Gastrocnemius medialis (tissue), 4 donors: ENCODE data around the gene ERCC6L2. TPM values are rescaled to one million over a fixed set of nuclear protein-coding genes. Genes with fewer than 3 reads are reported as not detected.

ENCODE experiments used
- ATAC-seq, 2 donors: fragments of 150-250 bp; one replicate each; pipeline ENCODE4 v1.9.1; 2016
- DNase-seq, 2 donors: peaks; one replicate each; pipeline ENCODE4 v3.0.0-alpha.2; 2019
- H3K27ac ChIP-seq, 4 donors: fragments of 200-600 bp; sonication (generic); 1 replicate in 1 of 4; 2 replicates in 3 of 4; pipeline ENCODE4 v1.5.1; 2016 to 2018; ENCODE audit warnings: mild to moderate bottlenecking in 2 of 4, moderate library complexity in 1 of 4
- H3K27me3 ChIP-seq, 3 donors: fragments of 200-600 bp; sonication (generic) in 2 of 3; 1 replicate in 1 of 3; 2 replicates in 2 of 3; pipeline versions ENCODE4 v1.5.1 to v1.6.0; 2016 to 2019; ENCODE audit warnings: mild to moderate bottlenecking in 1 of 3, moderate library complexity in 1 of 3
- H3K36me3 ChIP-seq, 2 donors: fragments of 200-600 bp; sonication (generic) in 1 of 2; one replicate each; pipeline ENCODE4 v1.5.1; 2017 to 2018
- H3K4me1 ChIP-seq, 2 donors: fragments of 200-600 bp; sonication (generic) in 1 of 2; one replicate each; pipeline ENCODE4 v1.5.1; 2016 to 2017; ENCODE audit warnings: mild to moderate bottlenecking in 2 of 2
- H3K4me3 ChIP-seq, 4 donors: fragments of 200-600 bp; sonication (generic) in 3 of 4; 1 replicate in 1 of 4; 2 replicates in 3 of 4; pipeline ENCODE4 v1.5.1; 2016 to 2019; ENCODE audit warnings: mild to moderate bottlenecking in 2 of 4
- H3K9me3 ChIP-seq, 3 donors: fragments of 200-600 bp; sonication (generic) in 2 of 3; 1 replicate in 1 of 3; 2 replicates in 2 of 3; pipeline ENCODE4 v1.5.1; 2016 to 2019
- POLR2A ChIP-seq, 2 donors: fragments of 450-650 bp; IDR thresholded peaks; one replicate each; pipeline ENCODE4 v1.6.1; 2017; ENCODE audit warnings: antibody characterized with exemption in 2 of 2, mild to moderate bottlenecking in 2 of 2, moderate library complexity in 2 of 2
- in situ Hi-C, 4 donors: fragments of 200-750 bp; cut with MboI; loops; one replicate each; pipeline versions ENCODE4 v1.15.0 to v1.8.0; 2017; ENCODE audit warnings: low sequenced_read_pairs in 4 of 4
- intact Hi-C: fragments of 100-400 bp; cut with DNase I; formaldehyde crosslinking; loops from one replicate; pipeline ENCODE4 v1.15.1; 2023; ENCODE audit warnings: low total_unique reads
- total RNA-seq, 4 donors: library from RNA; depleted of rRNA; stranded (reverse); fragments of >200 nt; gene quantifications; one replicate each; pipeline versions ENCODE4 v1.1.0 to v1.2.3, GENCODE V29; 2016
- TF ChIP-seq, protein P1 (sequence below), 5 experiments: fragments of 450-650 bp in 3 of 5; fragments of 200-600 bp in 2 of 5; sonication (generic) in 2 of 5; IDR thresholded peaks in 4 of 5; conservative IDR thresholded peaks in 1 of 5; 1 replicate in 4 of 5; 2 replicates in 1 of 5; pipeline ENCODE4 v1.5.1; 2016 to 2019; ENCODE audit warnings: antibody characterized with exemption in 5 of 5, mild to moderate bottlenecking in 3 of 5, moderate library complexity in 3 of 5

The ERCC6L2 gene
- total RNA-seq, 4 donors from 2014 or later, result 24.2 to 46.2 (median 35.9) TPM

DNA sequence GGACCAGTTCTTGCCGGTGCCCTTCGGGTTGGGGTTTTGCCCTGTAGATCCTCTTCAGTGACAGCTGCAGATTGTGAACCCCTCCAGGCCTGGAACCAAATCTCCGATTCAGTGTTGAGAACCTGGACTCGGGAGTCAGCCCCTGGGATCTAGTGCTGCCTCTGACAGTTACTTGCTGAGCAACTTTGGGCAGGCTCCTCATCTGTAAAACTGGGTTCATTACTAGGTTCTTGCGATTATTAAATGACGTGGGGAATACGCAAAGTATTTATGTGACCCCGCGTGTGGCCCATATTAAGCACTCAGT lies 600 bp downstream of the ERCC6L2 start:
- H3K9me3 ChIP-seq, result no peaks in the 10 kb centered on the region
- no peak for DNase-seq
- peaks cover 11 to 19% of the 10 kb centered on the region in 2 donors for H3K4me1 ChIP-seq
- H3K27ac ChIP-seq, result no peak overlapping the region
- no peak overlapping the region for H3K4me3 ChIP-seq
- in situ Hi-C loops, result loop anchor here in 2 of 4 donors (10.0 to 25.0 kb wide), 3 partner anchors 336 to 371 kb away; partner anchors contain the start of gene PTCH1 (in 1 of the 2)
- H3K36me3 ChIP-seq, result no peaks in the 10 kb centered on the region
- H3K27me3 ChIP-seq, result no peaks in the 10 kb centered on the region
- no peak for TF ChIP-seq POLR2A (IDR thresholded peaks at IDR 0.05)
- intact Hi-C loops, result loop anchor here (5.0 to 10.0 kb wide), 2 partner anchors 451 to 559 kb away; partner anchors contain the start of gene FANCC
- ATAC-seq, result peak in 1 of 2 donors; percentile 45

DNA sequence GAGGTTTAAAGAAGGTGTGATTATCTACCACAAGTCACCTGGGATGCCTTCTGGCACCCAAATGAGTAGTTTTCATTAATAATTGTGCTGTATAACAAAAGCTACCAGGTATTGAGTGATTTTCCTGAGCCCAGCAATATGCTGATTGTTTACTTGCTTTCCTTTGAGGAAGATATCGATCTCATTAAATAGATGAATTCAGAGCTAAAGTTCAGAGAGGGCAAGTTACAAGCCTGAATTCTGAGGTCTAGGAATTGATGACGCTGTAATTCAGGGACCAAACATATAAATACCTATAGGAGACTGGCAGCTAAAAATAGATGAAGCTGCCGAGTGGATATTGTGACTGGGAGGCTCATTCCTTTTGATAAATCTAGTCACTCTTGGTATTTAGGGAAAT lies 1.1 kb downstream of the ERCC6L2 start:
- no peak for ATAC-seq
- no peak for DNase-seq
- intact Hi-C loops (loop anchor here (5.0 to 10.0 kb wide), 2 partner anchors 452 to 559 kb away; partner anchors contain the start of gene FANCC), in situ Hi-C loops (loop anchor here in 2 of 4 donors (10.0 to 25.0 kb wide), 3 partner anchors 336 to 372 kb away; partner anchors contain the start of gene PTCH1 (in 1 of the 2))
- Histone ChIP-seq H3K36me3 (peaks cover 0 to 5% of the 10 kb centered on the region in 2 donors), H3K27me3 (no peaks in the 10 kb centered on the region), H3K9me3 (no peaks in the 10 kb centered on the region), H3K4me3 (no peak overlapping the region), H3K4me1 (peaks cover 11 to 19% of the 10 kb centered on the region in 2 donors), H3K27ac (no peak overlapping the region)
- TF ChIP-seq, protein P1, sequence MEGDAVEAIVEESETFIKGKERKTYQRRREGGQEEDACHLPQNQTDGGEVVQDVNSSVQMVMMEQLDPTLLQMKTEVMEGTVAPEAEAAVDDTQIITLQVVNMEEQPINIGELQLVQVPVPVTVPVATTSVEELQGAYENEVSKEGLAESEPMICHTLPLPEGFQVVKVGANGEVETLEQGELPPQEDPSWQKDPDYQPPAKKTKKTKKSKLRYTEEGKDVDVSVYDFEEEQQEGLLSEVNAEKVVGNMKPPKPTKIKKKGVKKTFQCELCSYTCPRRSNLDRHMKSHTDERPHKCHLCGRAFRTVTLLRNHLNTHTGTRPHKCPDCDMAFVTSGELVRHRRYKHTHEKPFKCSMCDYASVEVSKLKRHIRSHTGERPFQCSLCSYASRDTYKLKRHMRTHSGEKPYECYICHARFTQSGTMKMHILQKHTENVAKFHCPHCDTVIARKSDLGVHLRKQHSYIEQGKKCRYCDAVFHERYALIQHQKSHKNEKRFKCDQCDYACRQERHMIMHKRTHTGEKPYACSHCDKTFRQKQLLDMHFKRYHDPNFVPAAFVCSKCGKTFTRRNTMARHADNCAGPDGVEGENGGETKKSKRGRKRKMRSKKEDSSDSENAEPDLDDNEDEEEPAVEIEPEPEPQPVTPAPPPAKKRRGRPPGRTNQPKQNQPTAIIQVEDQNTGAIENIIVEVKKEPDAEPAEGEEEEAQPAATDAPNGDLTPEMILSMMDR (IDR thresholded peaks at IDR 0.05 in 4 of 5, conservative IDR thresholded peaks at IDR 0.05 in 1 of 5), result no peak
- TF ChIP-seq POLR2A (IDR thresholded peaks at IDR 0.05), result no peak

DNA sequence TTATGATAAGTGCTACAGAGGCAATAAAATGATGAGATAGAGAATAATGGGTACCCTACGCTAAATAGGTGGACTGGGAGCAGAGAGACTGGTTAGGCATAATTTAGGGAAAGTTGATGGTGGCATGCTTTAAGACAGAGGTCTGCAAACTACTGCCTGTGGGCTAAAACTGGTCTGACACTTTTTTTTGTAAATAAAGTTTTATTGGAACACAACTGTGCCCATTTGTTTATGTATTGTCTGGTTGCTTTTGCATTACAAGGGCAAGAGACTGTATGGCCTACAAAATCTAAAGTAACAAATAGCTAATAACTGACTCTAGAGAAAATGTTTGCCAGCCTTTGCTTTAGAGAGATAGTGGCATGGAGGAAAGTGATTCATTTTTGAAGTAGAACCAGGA lies 2.5 kb downstream of the ERCC6L2 start:
- in situ Hi-C loops, result loop anchor here in 2 of 4 donors (10.0 to 25.0 kb wide), 3 partner anchors 334 to 373 kb away; partner anchors contain the start of gene PTCH1 (in 1 of the 2)

DNA sequence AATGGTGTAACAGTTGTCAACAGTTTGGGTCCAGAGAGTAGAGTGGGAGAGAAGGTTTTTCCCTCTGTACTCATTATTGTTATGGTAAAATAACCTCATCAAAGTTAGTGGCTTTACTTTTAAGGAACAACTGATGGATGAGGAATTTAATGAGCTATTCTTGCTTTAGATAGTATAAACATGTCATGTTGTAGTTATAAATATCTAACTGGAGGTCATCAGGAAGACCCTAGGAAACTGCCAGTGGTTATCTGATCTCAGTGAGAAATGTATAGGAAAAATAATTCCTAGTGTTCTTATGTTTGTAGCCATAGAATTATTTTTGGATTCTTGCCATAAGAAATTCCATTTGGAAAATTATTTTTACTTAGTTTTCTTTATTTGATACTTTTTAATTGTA lies 4.1 kb downstream of the ERCC6L2 start:
- Histone ChIP-seq H3K4me1 (peaks cover 6 to 10% of the 10 kb centered on the region in 2 donors), H3K36me3 (peaks cover 0 to 12% of the 10 kb centered on the region in 2 donors), H3K27me3 (no peaks in the 10 kb centered on the region), H3K27ac (no peak overlapping the region), H3K4me3 (no peak overlapping the region), H3K9me3 (no peaks in the 10 kb centered on the region)
- in situ Hi-C loops (loop anchor here in 2 of 4 donors (10.0 to 25.0 kb wide), 3 partner anchors 333 to 375 kb away; partner anchors contain the start of gene PTCH1 (in 1 of the 2)), intact Hi-C loops (loop anchor here (5.0 to 10.0 kb wide), 2 partner anchors 455 to 562 kb away; partner anchors contain the start of gene FANCC)
- DNase-seq (no peak), ATAC-seq (no peak)
- TF ChIP-seq, protein P1 (IDR thresholded peaks at IDR 0.05 in 4 of 5, conservative IDR thresholded peaks at IDR 0.05 in 1 of 5), result no peak
- TF ChIP-seq POLR2A (IDR thresholded peaks at IDR 0.05), result no peak

More for the DNA sequence above, 2.5 kb downstream of the ERCC6L2 start:
- no peaks in the 10 kb centered on the region for H3K9me3 ChIP-seq
- DNase-seq (no peak), ATAC-seq (no peak)
- TF ChIP-seq POLR2A (IDR thresholded peaks at IDR 0.05), result no peak
- TF ChIP-seq, protein P1 (IDR thresholded peaks at IDR 0.05 in 4 of 5, conservative IDR thresholded peaks at IDR 0.05 in 1 of 5), result no peak
- intact Hi-C loops, result loop anchor here (5.0 to 10.0 kb wide), 2 partner anchors 453 to 561 kb away; partner anchors contain the start of gene FANCC
- peaks cover 0 to 12% of the 10 kb centered on the region in 2 donors for H3K36me3 ChIP-seq
- H3K4me1 ChIP-seq, result peaks cover 11 to 19% of the 10 kb centered on the region in 2 donors
- H3K27me3 ChIP-seq, result no peaks in the 10 kb centered on the region
- H3K27ac ChIP-seq, result no peak overlapping the region
- no peak overlapping the region for H3K4me3 ChIP-seq

DNA sequence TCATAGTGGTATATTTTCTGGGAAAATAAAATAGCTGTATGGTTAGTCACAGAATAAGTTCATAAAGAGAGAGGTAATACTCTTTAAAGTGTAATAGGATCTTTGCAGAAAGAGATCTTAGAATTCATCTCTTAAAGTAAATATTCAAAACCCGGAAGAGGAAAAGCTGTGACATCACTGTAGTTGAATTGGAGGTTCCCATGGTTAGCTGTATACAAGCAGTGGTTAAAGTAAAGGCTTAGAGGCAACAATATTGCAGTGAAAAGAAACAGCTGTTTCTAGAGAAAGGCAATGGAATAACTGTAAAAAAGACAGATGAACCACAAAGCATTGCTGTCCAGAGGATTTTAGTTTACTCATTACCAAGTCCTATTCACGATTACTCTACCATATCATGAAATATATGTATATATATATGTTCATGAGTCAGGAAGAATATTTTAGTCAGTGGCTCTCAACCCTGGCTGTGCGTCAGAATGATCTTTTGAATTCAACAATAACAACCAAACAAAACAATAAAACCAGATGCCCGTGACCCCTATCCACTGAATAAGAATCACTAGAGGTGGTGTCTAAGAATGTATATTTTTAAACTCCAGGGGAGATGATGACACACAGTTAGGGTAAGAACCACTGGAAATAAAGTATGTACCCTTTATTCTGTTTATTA lies 4.7 kb downstream of the ERCC6L2 start:
- DNase-seq, result no peak
- H3K9me3 ChIP-seq, result no peaks in the 10 kb centered on the region
- peaks cover 0 to 12% of the 10 kb centered on the region in 2 donors for H3K36me3 ChIP-seq
- TF ChIP-seq POLR2A (IDR thresholded peaks at IDR 0.05), result no peak
- TF ChIP-seq, protein P1 (IDR thresholded peaks at IDR 0.05 in 4 of 5, conservative IDR thresholded peaks at IDR 0.05 in 1 of 5), result no peak
- ATAC-seq, result no peak
- in situ Hi-C loops, result loop anchor here in 2 of 4 donors (25.0 kb wide), 2 partner anchors 332 to 368 kb away; partner anchors contain the start of gene PTCH1 (in 1 of the 2)
- intact Hi-C loops, result no loop called here
- H3K27ac ChIP-seq, result no peak overlapping the region
- peaks cover 3 to 8% of the 10 kb centered on the region in 2 donors for H3K4me1 ChIP-seq
- H3K4me3 ChIP-seq, result no peak overlapping the region
- no peaks in the 10 kb centered on the region for H3K27me3 ChIP-seq
